Measurements from ENCODE around the gene RALGPS1. TPM values are rescaled to one million over a fixed set of nuclear protein-coding genes. Genes with fewer than 3 reads are reported as not detected.

Gene RALGPS1
- total and polyA plus RNA-seq, 4 donors: 34.4 to 80.9 (median 73.2) TPM

GRCh38 chr9:127107171-127107928 lies 192.8 kb downstream of the RALGPS1 start:
- peak in 1 of 6 donors; percentile 43 for DNase-seq (ENCODE audit: low read depth in 4 of 6, low spot score in 6 of 6)
- Histone ChIP-seq H3K4me1 (ENCODE audit: control insufficient read depth, insufficient read depth, low read length) (peaks cover 16% of the 10 kb centered on the region), H3K4me3 (ENCODE audit: low read depth, low read length) (no peak overlapping the region), H3K27me3 (ENCODE audit: control insufficient read depth, insufficient read depth, low read length) (no peaks in the 10 kb centered on the region), H3K9me3 (ENCODE audit: control insufficient read depth, insufficient read depth, low read length) (no peaks in the 10 kb centered on the region), H3K27ac (ENCODE audit: low read depth, low read length) (no peak overlapping the region), H3K36me3 (ENCODE audit: control insufficient read depth, insufficient read depth, low read length) (peaks cover 20% of the 10 kb centered on the region)
- 80% methylated on average over 5 of the region's 11 CpGs for WGBS (ENCODE audit: insufficient coverage)

- H3K36me3 ChIP-seq (ENCODE audit: control insufficient read depth, insufficient read depth, low read length): peaks cover 22% of the 10 kb centered on the region
- H3K27me3 ChIP-seq (ENCODE audit: control insufficient read depth, insufficient read depth, low read length): no peaks in the 10 kb centered on the region
- WGBS (ENCODE audit: insufficient coverage): 97% methylated on average over 38 of the region's 38 CpGs
- H3K9me3 ChIP-seq (ENCODE audit: control insufficient read depth, insufficient read depth, low read length): no peaks in the 10 kb centered on the region
- DNase-seq (ENCODE audit: low read depth in 4 of 6, low spot score in 6 of 6): no peak
- peaks cover 17% of the 10 kb centered on the region for H3K4me1 ChIP-seq (ENCODE audit: control insufficient read depth, insufficient read depth, low read length)
- no peak overlapping the region for H3K27ac ChIP-seq (ENCODE audit: low read depth, low read length)
- no peak overlapping the region for H3K4me3 ChIP-seq (ENCODE audit: low read depth, low read length)
These were observed 193.6 kb downstream of the RALGPS1 start for GRCh38 chr9:127107929-127108876.

GRCh38 chr9:127109212-127109711 lies 194.7 kb downstream of the RALGPS1 start:
- H3K27ac ChIP-seq (ENCODE audit: low read depth, low read length): no peak overlapping the region
- no peak overlapping the region for H3K4me3 ChIP-seq (ENCODE audit: low read depth, low read length)
- no peaks in the 10 kb centered on the region for H3K9me3 ChIP-seq (ENCODE audit: control insufficient read depth, insufficient read depth, low read length)
- DNase-seq (ENCODE audit: low read depth in 4 of 6, low spot score in 6 of 6): no peak
- WGBS (ENCODE audit: insufficient coverage): 88% methylated on average over 3 of the region's 5 CpGs
- H3K36me3 ChIP-seq (ENCODE audit: control insufficient read depth, insufficient read depth, low read length): peaks cover 25% of the 10 kb centered on the region
- no peaks in the 10 kb centered on the region for H3K27me3 ChIP-seq (ENCODE audit: control insufficient read depth, insufficient read depth, low read length)
- H3K4me1 ChIP-seq (ENCODE audit: control insufficient read depth, insufficient read depth, low read length): peaks cover 18% of the 10 kb centered on the region

- no peaks in the 10 kb centered on the region for H3K27me3 ChIP-seq (ENCODE audit: control insufficient read depth, insufficient read depth, low read length)
- H3K36me3 ChIP-seq (ENCODE audit: control insufficient read depth, insufficient read depth, low read length): peaks cover 28% of the 10 kb centered on the region
- H3K27ac ChIP-seq (ENCODE audit: low read depth, low read length): no peak overlapping the region
- 50% methylated on average over 7 of the region's 7 CpGs for WGBS (ENCODE audit: insufficient coverage)
- peaks cover 27% of the 10 kb centered on the region for H3K4me1 ChIP-seq (ENCODE audit: control insufficient read depth, insufficient read depth, low read length)
- no peak overlapping the region for H3K4me3 ChIP-seq (ENCODE audit: low read depth, low read length)
- H3K9me3 ChIP-seq (ENCODE audit: control insufficient read depth, insufficient read depth, low read length): no peaks in the 10 kb centered on the region
- peak in 1 of 6 donors; percentile 56 for DNase-seq (ENCODE audit: low read depth in 4 of 6, low spot score in 6 of 6)
These were observed 197.5 kb downstream of the RALGPS1 start for GRCh38 chr9:127112056-127112455.

- Histone ChIP-seq H3K27me3 (ENCODE audit: control insufficient read depth, insufficient read depth, low read length) (no peaks in the 10 kb centered on the region), H3K36me3 (ENCODE audit: control insufficient read depth, insufficient read depth, low read length) (peaks cover 25% of the 10 kb centered on the region), H3K27ac (ENCODE audit: low read depth, low read length) (no peak overlapping the region), H3K4me1 (ENCODE audit: control insufficient read depth, insufficient read depth, low read length) (peaks cover 30% of the 10 kb centered on the region), H3K9me3 (ENCODE audit: control insufficient read depth, insufficient read depth, low read length) (no peaks in the 10 kb centered on the region), H3K4me3 (ENCODE audit: low read depth, low read length) (no peak overlapping the region)
- WGBS (ENCODE audit: insufficient coverage): 100% methylated on average over 2 of the region's 3 CpGs
- DNase-seq (ENCODE audit: low read depth in 4 of 6, low spot score in 6 of 6): no peak
These were observed 198.2 kb downstream of the RALGPS1 start for GRCh38 chr9:127112735-127113161.

GRCh38 chr9:127113191-127113972 lies 198.8 kb downstream of the RALGPS1 start:
- Histone ChIP-seq H3K9me3 (ENCODE audit: control insufficient read depth, insufficient read depth, low read length) (no peaks in the 10 kb centered on the region), H3K4me3 (ENCODE audit: low read depth, low read length) (no peak overlapping the region), H3K36me3 (ENCODE audit: control insufficient read depth, insufficient read depth, low read length) (peaks cover 18% of the 10 kb centered on the region), H3K4me1 (ENCODE audit: control insufficient read depth, insufficient read depth, low read length) (peaks cover 37% of the 10 kb centered on the region), H3K27ac (ENCODE audit: low read depth, low read length) (no peak overlapping the region), H3K27me3 (ENCODE audit: control insufficient read depth, insufficient read depth, low read length) (no peaks in the 10 kb centered on the region)
- WGBS (ENCODE audit: insufficient coverage): 92% methylated on average over 4 of the region's 10 CpGs
- DNase-seq (ENCODE audit: low read depth in 4 of 6, low spot score in 6 of 6): no peak

- 78% methylated on average over 5 of the region's 5 CpGs for WGBS (ENCODE audit: insufficient coverage)
- H3K4me1 ChIP-seq (ENCODE audit: control insufficient read depth, insufficient read depth, low read length): peaks cover 48% of the 10 kb centered on the region
- peaks cover 13% of the 10 kb centered on the region for H3K36me3 ChIP-seq (ENCODE audit: control insufficient read depth, insufficient read depth, low read length)
- no peak overlapping the region for H3K27ac ChIP-seq (ENCODE audit: low read depth, low read length)
- H3K27me3 ChIP-seq (ENCODE audit: control insufficient read depth, insufficient read depth, low read length): no peaks in the 10 kb centered on the region
- no peaks in the 10 kb centered on the region for H3K9me3 ChIP-seq (ENCODE audit: control insufficient read depth, insufficient read depth, low read length)
- DNase-seq (ENCODE audit: low read depth in 4 of 6, low spot score in 6 of 6): no peak
- H3K4me3 ChIP-seq (ENCODE audit: low read depth, low read length): no peak overlapping the region
These were observed 200.0 kb downstream of the RALGPS1 start for GRCh38 chr9:127114606-127115005.

GRCh38 chr9:127116088-127116726 lies 201.6 kb downstream of the RALGPS1 start:
- Histone ChIP-seq H3K9me3 (ENCODE audit: control insufficient read depth, insufficient read depth, low read length) (no peaks in the 10 kb centered on the region), H3K27ac (ENCODE audit: low read depth, low read length) (no peak overlapping the region), H3K36me3 (ENCODE audit: control insufficient read depth, insufficient read depth, low read length) (peaks cover 13% of the 10 kb centered on the region), H3K4me1 (ENCODE audit: control insufficient read depth, insufficient read depth, low read length) (peaks cover 61% of the 10 kb centered on the region), H3K4me3 (ENCODE audit: low read depth, low read length) (no peak overlapping the region), H3K27me3 (ENCODE audit: control insufficient read depth, insufficient read depth, low read length) (no peaks in the 10 kb centered on the region)
- 90% methylated on average over 6 of the region's 6 CpGs for WGBS (ENCODE audit: insufficient coverage)
- no peak for DNase-seq (ENCODE audit: low read depth in 4 of 6, low spot score in 6 of 6)

- H3K36me3 ChIP-seq (ENCODE audit: control insufficient read depth, insufficient read depth, low read length): peaks cover 12% of the 10 kb centered on the region
- no peak overlapping the region for H3K27ac ChIP-seq (ENCODE audit: low read depth, low read length)
- peaks cover 67% of the 10 kb centered on the region for H3K4me1 ChIP-seq (ENCODE audit: control insufficient read depth, insufficient read depth, low read length)
- H3K4me3 ChIP-seq (ENCODE audit: low read depth, low read length): no peak overlapping the region
- 46% methylated on average over 2 of the region's 2 CpGs for WGBS (ENCODE audit: insufficient coverage)
- H3K27me3 ChIP-seq (ENCODE audit: control insufficient read depth, insufficient read depth, low read length): no peaks in the 10 kb centered on the region
- H3K9me3 ChIP-seq (ENCODE audit: control insufficient read depth, insufficient read depth, low read length): no peaks in the 10 kb centered on the region
- DNase-seq (ENCODE audit: low read depth in 4 of 6, low spot score in 6 of 6): no peak
These were observed 202.4 kb downstream of the RALGPS1 start for GRCh38 chr9:127116957-127117356.

All from spinal cord (tissue), 10 donors.